Ectodermal cell (in vitro differentiated cells): ENCODE data around the gene MEIKIN. TPM values are rescaled to one million over a fixed set of nuclear protein-coding genes. Genes with fewer than 3 reads are reported as not detected.

Experiments
- H3K27ac ChIP-seq: 2 replicates; pipeline ENCODE4 v1.7.0; 2013; ENCODE audit warnings: mild to moderate bottlenecking, low read depth, low read length; ENCODE audit not compliant: insufficient read depth, poor library complexity, severe bottlenecking
- H3K27me3 ChIP-seq: 2 replicates; pipeline ENCODE4 v1.7.0; 2013; ENCODE audit warnings: mild to moderate bottlenecking, low read length; ENCODE audit not compliant: insufficient read depth, control insufficient read depth, poor library complexity, severe bottlenecking
- H3K36me3 ChIP-seq: one replicate; pipeline ENCODE4 v1.7.0; 2013; ENCODE audit warnings: low read length; ENCODE audit not compliant: control insufficient read depth, insufficient read depth
- H3K4me1 ChIP-seq: one replicate; pipeline ENCODE4 v1.7.0; 2013; ENCODE audit warnings: low read length; ENCODE audit not compliant: control insufficient read depth, insufficient read depth
- H3K4me3 ChIP-seq: 2 replicates; pipeline ENCODE4 v1.7.0; 2013; ENCODE audit warnings: low read depth, low read length, control low read depth; ENCODE audit not compliant: insufficient read depth
- H3K9me3 ChIP-seq: 2 replicates; pipeline ENCODE4 v1.7.0; 2013; ENCODE audit warnings: mild to moderate bottlenecking, low read length, moderate library complexity; ENCODE audit not compliant: control insufficient read depth
- WGBS, 2 experiments: methylation state at CpG; one replicate each; pipeline ENCODE4 v1.1.7; 2013; ENCODE audit warnings: missing lambda C conversion rate in 2 of 2; 5-methylcytosine and 5-hydroxymethylcytosine counted together
- polyA plus RNA-seq, 4 experiments: library from polyadenylated mRNA; stranded (reverse); fragments of 50-300 nt; gene quantifications; one replicate each; pipeline ENCODE4 v1.2.3, GENCODE V29; 2013

MEIKIN gene
- polyA plus RNA-seq (2013, experiment 1 of 4), result not detected
- not detected for polyA plus RNA-seq (2013, experiment 2 of 4)
- polyA plus RNA-seq (2013, experiment 3 of 4), result not detected
- polyA plus RNA-seq (2013, experiment 4 of 4), result not detected

GRCh38 chr5:131945551-131946168, at the start of gene MEIKIN:
Gene MEIKIN (minus strand): TSS chr5:131945663. CDS start chr5:131945505, 158 bp downstream.
- Histone ChIP-seq H3K27ac (no peak within 1 kb of the TSS), H3K4me3 (no peak within 1 kb of the TSS), H3K4me1 (no peaks in the 10 kb centered on the region), H3K9me3 (no peaks in the 10 kb centered on the region), H3K27me3 (no peaks in the 10 kb centered on the region), H3K36me3 (no peaks in the 10 kb centered on the region)
- 93 to 96% methylated on average over 24 of the region's 24 CpGs for WGBS, 2 experiments

GRCh38 chr5:131994533-131995226, 49.2 kb upstream of the MEIKIN start:
- no peaks in the 10 kb centered on the region for H3K27me3 ChIP-seq
- WGBS, 2 experiments, result 71 to 72% methylated on average over 7 of the region's 7 CpGs
- H3K4me3 ChIP-seq, result no peak overlapping the region
- no peaks in the 10 kb centered on the region for H3K36me3 ChIP-seq
- H3K27ac ChIP-seq, result no peak overlapping the region
- H3K9me3 ChIP-seq, result no peaks in the 10 kb centered on the region
- peaks cover 16% of the 10 kb centered on the region for H3K4me1 ChIP-seq

GRCh38 chr5:131994090-131994489, 48.6 kb upstream of the MEIKIN start:
- Histone ChIP-seq H3K36me3 (no peaks in the 10 kb centered on the region), H3K4me3 (no peak overlapping the region), H3K27me3 (no peaks in the 10 kb centered on the region), H3K27ac (no peak overlapping the region), H3K4me1 (peaks cover 10% of the 10 kb centered on the region), H3K9me3 (no peaks in the 10 kb centered on the region)
- 79 to 81% methylated on average over 7 of the region's 7 CpGs for WGBS, 2 experiments

GRCh38 chr5:131993676-131994075, 48.2 kb upstream of the MEIKIN start:
- 93% methylated on average over 4 of the region's 4 CpGs for WGBS, 2 experiments
- Histone ChIP-seq H3K36me3 (no peaks in the 10 kb centered on the region), H3K4me1 (peaks cover 6% of the 10 kb centered on the region), H3K4me3 (no peak overlapping the region), H3K27me3 (no peaks in the 10 kb centered on the region), H3K9me3 (no peaks in the 10 kb centered on the region), H3K27ac (no peak overlapping the region)

GRCh38 chr5:131992370-131992769, 46.9 kb upstream of the MEIKIN start:
- Histone ChIP-seq H3K4me1 (peaks cover 6% of the 10 kb centered on the region), H3K9me3 (no peaks in the 10 kb centered on the region), H3K36me3 (no peaks in the 10 kb centered on the region), H3K27me3 (no peaks in the 10 kb centered on the region), H3K27ac (no peak overlapping the region), H3K4me3 (no peak overlapping the region)
- 88 to 91% methylated on average over 5 of the region's 5 CpGs for WGBS, 2 experiments

- H3K27ac ChIP-seq, result no peak overlapping the region
- H3K36me3 ChIP-seq, result no peaks in the 10 kb centered on the region
- no peaks in the 10 kb centered on the region for H3K9me3 ChIP-seq
- WGBS, 2 experiments, result 73 to 77% methylated on average over 10 of the region's 10 CpGs
- peaks cover 6% of the 10 kb centered on the region for H3K4me1 ChIP-seq
- no peak overlapping the region for H3K4me3 ChIP-seq
- H3K27me3 ChIP-seq, result no peaks in the 10 kb centered on the region
Measured at GRCh38 chr5:131991593-131992324, 46.3 kb upstream of the MEIKIN start.

GRCh38 chr5:131990716-131991115, 45.3 kb upstream of the MEIKIN start:
- Histone ChIP-seq H3K27me3 (no peaks in the 10 kb centered on the region), H3K36me3 (no peaks in the 10 kb centered on the region), H3K27ac (no peak overlapping the region), H3K4me3 (no peak overlapping the region), H3K4me1 (peaks cover 6% of the 10 kb centered on the region), H3K9me3 (no peaks in the 10 kb centered on the region)
- WGBS, 2 experiments, result 96% methylated on average over 13 of the region's 13 CpGs

- H3K4me1 ChIP-seq, result no peaks in the 10 kb centered on the region
- no peak overlapping the region for H3K27ac ChIP-seq
- WGBS, 2 experiments, result 91 to 94% methylated on average over 6 of the region's 6 CpGs
- H3K27me3 ChIP-seq, result no peaks in the 10 kb centered on the region
- H3K9me3 ChIP-seq, result no peaks in the 10 kb centered on the region
- no peak overlapping the region for H3K4me3 ChIP-seq
- no peaks in the 10 kb centered on the region for H3K36me3 ChIP-seq
Measured at GRCh38 chr5:131988601-131989000, 43.1 kb upstream of the MEIKIN start.

GRCh38 chr5:131987251-131987650, 41.8 kb upstream of the MEIKIN start:
- Histone ChIP-seq H3K4me1 (no peaks in the 10 kb centered on the region), H3K9me3 (no peaks in the 10 kb centered on the region), H3K27ac (no peak overlapping the region), H3K4me3 (no peak overlapping the region), H3K36me3 (no peaks in the 10 kb centered on the region), H3K27me3 (no peaks in the 10 kb centered on the region)
- WGBS, 2 experiments, result 92 to 94% methylated on average over 3 of the region's 3 CpGs
